Liver (tissue), 9 donors: Measurements from ENCODE around the gene CLIP4. TPM values are rescaled to one million over a fixed set of nuclear protein-coding genes. Genes with fewer than 3 reads are reported as not detected.

Experiments
- DNase-seq: peaks from one replicate; pipeline ENCODE4 v3.0.0-alpha.2; 2017; ENCODE audit warnings: low spot score
- H3K27ac ChIP-seq, 2 donors: one replicate each; pipeline ENCODE4 v1.7.0; 2013; ENCODE audit warnings: inconsistent platforms in 2 of 2, low read length in 2 of 2, control low read depth in 1 of 2, low read depth in 1 of 2, mild to moderate bottlenecking in 1 of 2
- H3K27me3 ChIP-seq, 4 donors: one replicate each; pipeline versions ENCODE4 v1.6.1 to v1.7.0; 2013; ENCODE audit warnings: low read length in 3 of 4, inconsistent platforms in 1 of 4, mild to moderate bottlenecking in 1 of 4, moderate library complexity in 1 of 4; ENCODE audit not compliant: control insufficient read depth in 4 of 4, insufficient read depth in 4 of 4
- H3K36me3 ChIP-seq, 4 donors: one replicate each; pipeline versions ENCODE4 v1.6.1 to v1.7.0; 2013; ENCODE audit warnings: low read length in 3 of 4, mild to moderate bottlenecking in 3 of 4, low read depth in 1 of 4, moderate library complexity in 1 of 4; ENCODE audit not compliant: control insufficient read depth in 4 of 4, insufficient read depth in 3 of 4
- H3K4me1 ChIP-seq, 4 donors: one replicate each; pipeline versions ENCODE4 v1.6.1 to v1.7.0; 2013; ENCODE audit warnings: low read length in 3 of 4, mild to moderate bottlenecking in 3 of 4, moderate library complexity in 1 of 4; ENCODE audit not compliant: control insufficient read depth in 4 of 4, insufficient read depth in 4 of 4
- H3K4me3 ChIP-seq, 3 donors: one replicate each; pipeline versions ENCODE4 v1.6.1 to v1.7.0; 2013; ENCODE audit warnings: low read length in 3 of 3, control low read depth in 1 of 3, low read depth in 1 of 3, mild to moderate bottlenecking in 1 of 3
- H3K9ac ChIP-seq, 2 donors: one replicate each; pipeline ENCODE4 v1.7.0; 2013; ENCODE audit warnings: low read length in 2 of 2, mild to moderate bottlenecking in 2 of 2, moderate library complexity in 2 of 2, control low read depth in 1 of 2, low read depth in 1 of 2
- H3K9me3 ChIP-seq, 4 donors: one replicate each; pipeline versions ENCODE4 v1.6.1 to v1.7.0; 2013; ENCODE audit warnings: low read length in 3 of 4; ENCODE audit not compliant: control insufficient read depth in 4 of 4
- EGR1 ChIP-seq, 2 donors: IDR thresholded peaks; 2 replicates each; pipeline ENCODE4 v1.6.1; 2016 to 2018; ENCODE audit warnings: antibody characterized with exemption in 2 of 2, low read depth in 2 of 2
- FOXA1 ChIP-seq: IDR thresholded peaks from 2 replicates; pipeline ENCODE4 v1.6.1; 2016; ENCODE audit warnings: antibody characterized with exemption
- FOXA2 ChIP-seq: IDR thresholded peaks from 2 replicates; pipeline ENCODE4 v1.6.1; 2016; ENCODE audit warnings: antibody characterized with exemption
- GABPA ChIP-seq, 2 donors: IDR thresholded peaks in 1 of 2; conservative IDR thresholded peaks in 1 of 2; 2 replicates each; pipeline ENCODE4 v1.6.1; 2016; ENCODE audit warnings: antibody characterized with exemption in 2 of 2, mild to moderate bottlenecking in 1 of 2, moderate library complexity in 1 of 2
- HNF4A ChIP-seq, 2 donors: conservative IDR thresholded peaks; 2 replicates each; pipeline ENCODE4 v1.6.1; 2016; ENCODE audit warnings: antibody characterized with exemption in 2 of 2, mild to moderate bottlenecking in 2 of 2
- RAD21 ChIP-seq, 2 donors: IDR thresholded peaks; 2 replicates each; pipeline ENCODE4 v1.6.1; 2016; ENCODE audit warnings: antibody characterized with exemption in 2 of 2, mild to moderate bottlenecking in 2 of 2
- RXRA ChIP-seq, 2 donors: IDR thresholded peaks; 2 replicates each; pipeline ENCODE4 v1.6.1; 2017 to 2018; ENCODE audit warnings: antibody characterized with exemption in 2 of 2, mild to moderate bottlenecking in 1 of 2
- SP1 ChIP-seq: IDR thresholded peaks from 2 replicates; pipeline ENCODE4 v1.6.1; 2018; ENCODE audit warnings: antibody characterized with exemption, mild to moderate bottlenecking
- YY1 ChIP-seq: IDR thresholded peaks from 2 replicates; pipeline ENCODE4 v1.6.1; 2016; ENCODE audit warnings: antibody characterized with exemption, mild to moderate bottlenecking
- WGBS: extraction: QIAGEN DNeasy Blood & Tissue Kit; methylation state at CpG from one replicate; pipeline ENCODE4 v1.1.7; 2013; 5-methylcytosine and 5-hydroxymethylcytosine counted together
- polyA plus RNA-seq, 2 donors: library from polyadenylated mRNA; stranded (reverse) in 1 of 2; unstranded in 1 of 2; fragments of 200-250 nt in 1 of 2; fragments of >200 nt in 1 of 2; fragmentation: Nextera tagmentation in 1 of 2; extraction: Ambion mirVana in 1 of 2; gene quantifications; one replicate each; pipeline versions ENCODE4 v1.2.1 to v1.2.3, GENCODE V29; 2013 to 2015
- total RNA-seq, 2 donors: library from RNA; depleted of rRNA; stranded (reverse); fragments of >200 nt; gene quantifications; one replicate each; pipeline ENCODE4 v1.2.3, GENCODE V29; 2014
- TF ChIP-seq, protein P1 (sequence below): IDR thresholded peaks from 2 replicates; pipeline ENCODE4 v1.6.1; 2016; ENCODE audit warnings: antibody characterized with exemption
- TF ChIP-seq, protein P2 (sequence below): IDR thresholded peaks from 2 replicates; pipeline ENCODE4 v1.6.1; 2016; ENCODE audit warnings: antibody characterized with exemption, mild to moderate bottlenecking
- donor health status: healthy.
- donor health status: healthy.
- donor health status: healthy.
- donor health status: healthy.
- donor health status: healthy.

CLIP4 gene
- total and polyA plus RNA-seq, 4 donors = 1.3 to 6.7 (median 3.2) TPM

DNA sequence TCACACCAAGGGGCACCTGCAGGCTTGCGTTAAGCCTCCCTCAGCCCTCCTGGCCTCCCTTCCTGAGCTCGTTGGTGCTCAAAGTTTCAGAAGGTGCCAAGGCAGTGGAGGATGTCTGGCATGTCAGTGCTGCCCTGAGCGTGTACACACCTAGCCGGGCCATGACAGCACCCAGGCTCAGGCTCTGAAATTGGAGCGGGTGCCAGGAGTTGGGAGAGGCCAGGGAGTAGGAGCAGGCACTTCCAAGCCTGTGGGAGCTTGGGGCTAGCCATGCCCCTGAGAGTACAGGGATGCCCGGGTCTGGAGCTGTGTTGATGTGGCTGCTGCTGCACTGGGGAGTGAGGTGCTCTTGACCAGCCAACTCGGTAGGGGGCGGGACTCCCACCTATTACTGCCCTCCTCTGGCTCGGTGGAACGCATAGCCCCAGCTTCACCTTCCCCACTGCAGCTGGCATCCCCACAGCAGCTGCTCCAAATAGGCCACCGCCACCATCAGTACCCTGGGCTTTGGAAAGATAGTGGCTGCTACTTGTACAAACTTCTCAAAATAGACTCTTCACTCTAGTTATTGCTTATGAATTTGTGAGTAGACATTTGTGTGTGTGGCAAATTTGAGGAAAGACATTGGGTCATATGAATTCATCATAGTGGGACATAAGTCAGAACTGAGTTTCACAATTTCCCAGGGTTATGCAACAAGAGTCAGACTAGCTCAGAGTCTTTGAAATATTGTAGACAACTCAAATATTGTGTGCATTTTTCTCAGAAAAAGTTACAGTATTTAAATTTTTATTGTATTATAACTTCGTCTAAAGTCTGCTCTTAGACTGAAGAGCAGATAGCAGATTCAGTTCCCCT lies 34.1 kb upstream of the CLIP4 start:
- no peak for DNase-seq
- H3K4me1 ChIP-seq = no peaks in the 10 kb centered on the region
- TF ChIP-seq FOXA1 = no peak
- no peak for TF ChIP-seq YY1
- no peak for TF ChIP-seq RXRA (IDR thresholded peaks at IDR 0.05)
- TF ChIP-seq, protein P1, sequence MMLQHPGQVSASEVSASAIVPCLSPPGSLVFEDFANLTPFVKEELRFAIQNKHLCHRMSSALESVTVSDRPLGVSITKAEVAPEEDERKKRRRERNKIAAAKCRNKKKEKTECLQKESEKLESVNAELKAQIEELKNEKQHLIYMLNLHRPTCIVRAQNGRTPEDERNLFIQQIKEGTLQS = no peak
- TF ChIP-seq, protein P2, sequence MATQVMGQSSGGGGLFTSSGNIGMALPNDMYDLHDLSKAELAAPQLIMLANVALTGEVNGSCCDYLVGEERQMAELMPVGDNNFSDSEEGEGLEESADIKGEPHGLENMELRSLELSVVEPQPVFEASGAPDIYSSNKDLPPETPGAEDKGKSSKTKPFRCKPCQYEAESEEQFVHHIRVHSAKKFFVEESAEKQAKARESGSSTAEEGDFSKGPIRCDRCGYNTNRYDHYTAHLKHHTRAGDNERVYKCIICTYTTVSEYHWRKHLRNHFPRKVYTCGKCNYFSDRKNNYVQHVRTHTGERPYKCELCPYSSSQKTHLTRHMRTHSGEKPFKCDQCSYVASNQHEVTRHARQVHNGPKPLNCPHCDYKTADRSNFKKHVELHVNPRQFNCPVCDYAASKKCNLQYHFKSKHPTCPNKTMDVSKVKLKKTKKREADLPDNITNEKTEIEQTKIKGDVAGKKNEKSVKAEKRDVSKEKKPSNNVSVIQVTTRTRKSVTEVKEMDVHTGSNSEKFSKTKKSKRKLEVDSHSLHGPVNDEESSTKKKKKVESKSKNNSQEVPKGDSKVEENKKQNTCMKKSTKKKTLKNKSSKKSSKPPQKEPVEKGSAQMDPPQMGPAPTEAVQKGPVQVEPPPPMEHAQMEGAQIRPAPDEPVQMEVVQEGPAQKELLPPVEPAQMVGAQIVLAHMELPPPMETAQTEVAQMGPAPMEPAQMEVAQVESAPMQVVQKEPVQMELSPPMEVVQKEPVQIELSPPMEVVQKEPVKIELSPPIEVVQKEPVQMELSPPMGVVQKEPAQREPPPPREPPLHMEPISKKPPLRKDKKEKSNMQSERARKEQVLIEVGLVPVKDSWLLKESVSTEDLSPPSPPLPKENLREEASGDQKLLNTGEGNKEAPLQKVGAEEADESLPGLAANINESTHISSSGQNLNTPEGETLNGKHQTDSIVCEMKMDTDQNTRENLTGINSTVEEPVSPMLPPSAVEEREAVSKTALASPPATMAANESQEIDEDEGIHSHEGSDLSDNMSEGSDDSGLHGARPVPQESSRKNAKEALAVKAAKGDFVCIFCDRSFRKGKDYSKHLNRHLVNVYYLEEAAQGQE = no peak
- TF ChIP-seq EGR1 (IDR thresholded peaks at IDR 0.05; ENCODE audit: low read depth in 2 of 2) = no peak
- no peaks in the 10 kb centered on the region for H3K36me3 ChIP-seq
- H3K9me3 ChIP-seq = peaks cover 10 to 26% (median 23%) of the 10 kb centered on the region in 4 donors
- H3K27ac ChIP-seq = no peak overlapping the region
- no peak overlapping the region for H3K9ac ChIP-seq
- peak overlapping the region in 1 of 3 donors; percentile 28 for H3K4me3 ChIP-seq
- WGBS = 78% methylated on average over 12 of the region's 12 CpGs
- H3K27me3 ChIP-seq = no peaks in the 10 kb centered on the region

- WGBS = 85% methylated on average over 5 of the region's 5 CpGs
- Histone ChIP-seq H3K27ac (no peak overlapping the region), H3K9ac (no peak overlapping the region), H3K4me3 (no peak overlapping the region), H3K9me3 (peaks cover 10 to 25% (median 22%) of the 10 kb centered on the region in 4 donors), H3K36me3 (no peaks in the 10 kb centered on the region), H3K27me3 (no peaks in the 10 kb centered on the region), H3K4me1 (no peaks in the 10 kb centered on the region)
- TF ChIP-seq GABPA (IDR thresholded peaks at IDR 0.05 in 1 of 2, conservative IDR thresholded peaks at IDR 0.05 in 1 of 2) = no peak
- TF ChIP-seq, protein P2 = no peak
- no peak for TF ChIP-seq SP1
- TF ChIP-seq FOXA2 = no peak
- no peak for TF ChIP-seq RXRA (IDR thresholded peaks at IDR 0.05)
- TF ChIP-seq, protein P1 = no peak
- no peak for TF ChIP-seq RAD21 (IDR thresholded peaks at IDR 0.05)
- TF ChIP-seq HNF4A (conservative IDR thresholded peaks at IDR 0.05) = no peak
- DNase-seq = no peak
Measured at GRCh38 chr2:29082804-29083495, 32.3 kb upstream of the CLIP4 start.
